GM21576 (cell line): Measurements from ENCODE around the gene ZNF862.

Experiments
- ATAC-seq: cut with Tn5 transposase; IDR thresholded peaks from one replicate; pipeline ENCODE4 v1.9.1; 2021; ENCODE audit warnings: mild to moderate bottlenecking, moderate library complexity; ENCODE audit not compliant: unreplicated experiment

Gene ZNF862

DNA sequence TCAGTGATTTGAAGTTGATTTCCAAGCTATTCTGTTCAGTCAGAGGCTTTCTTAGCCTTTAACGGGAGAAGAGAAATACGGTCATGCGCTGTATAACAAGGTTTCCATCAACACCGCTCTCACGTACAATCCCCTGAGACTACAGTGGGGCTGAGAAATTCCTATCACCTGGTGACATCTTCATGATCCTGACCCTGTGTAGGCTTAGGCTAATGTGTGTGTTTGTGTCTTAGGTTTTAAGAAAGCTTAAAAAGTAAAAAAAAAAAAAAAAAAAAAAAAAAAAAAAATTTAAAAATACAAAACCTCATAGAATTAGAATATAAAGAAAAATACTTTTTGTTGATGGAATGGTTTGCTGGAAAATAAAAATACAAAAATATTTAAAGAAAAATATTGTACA is 1.8 kb downstream of the ZNF862 start:
- ATAC-seq, result no peak

DNA sequence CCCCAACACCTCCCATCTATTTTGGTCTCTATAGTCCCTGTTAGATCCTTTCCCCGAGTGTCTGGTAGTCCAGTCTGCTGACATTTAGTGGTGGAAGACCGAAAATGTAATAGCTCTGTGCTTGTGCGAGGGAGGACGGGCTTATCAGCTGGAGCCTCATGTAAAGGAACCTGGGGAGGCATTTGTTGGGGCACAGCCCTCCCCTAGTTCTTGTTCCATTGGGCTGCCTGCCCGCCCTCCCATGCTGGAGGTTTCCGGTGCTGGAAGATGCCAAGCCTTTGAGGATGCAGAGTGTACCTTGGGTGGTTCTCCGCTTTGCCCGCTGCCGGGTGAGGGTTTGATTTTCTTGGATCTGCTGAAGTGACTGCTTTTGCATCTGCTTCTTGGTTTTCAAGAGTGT is 5.4 kb downstream of the ZNF862 start:
- ATAC-seq, result no peak

DNA sequence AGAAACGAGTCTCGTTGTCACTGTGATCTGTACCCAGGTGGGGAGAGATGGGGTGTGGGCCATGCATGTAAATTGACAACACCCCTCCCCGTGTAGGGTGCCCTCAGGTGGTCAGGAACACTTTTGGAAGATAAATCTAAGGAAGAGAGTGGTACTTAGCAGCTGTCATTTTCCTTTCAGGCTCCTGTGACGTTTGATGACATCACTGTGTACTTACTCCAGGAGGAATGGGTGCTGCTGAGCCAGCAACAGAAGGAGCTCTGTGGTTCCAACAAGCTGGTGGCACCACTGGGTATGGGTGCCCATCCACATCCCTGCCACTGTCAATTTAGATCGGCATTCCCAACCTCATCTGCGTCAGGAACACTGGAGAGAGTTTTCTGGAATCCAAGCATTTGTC is 6.3 kb downstream of the ZNF862 start:
- no peak for ATAC-seq

DNA sequence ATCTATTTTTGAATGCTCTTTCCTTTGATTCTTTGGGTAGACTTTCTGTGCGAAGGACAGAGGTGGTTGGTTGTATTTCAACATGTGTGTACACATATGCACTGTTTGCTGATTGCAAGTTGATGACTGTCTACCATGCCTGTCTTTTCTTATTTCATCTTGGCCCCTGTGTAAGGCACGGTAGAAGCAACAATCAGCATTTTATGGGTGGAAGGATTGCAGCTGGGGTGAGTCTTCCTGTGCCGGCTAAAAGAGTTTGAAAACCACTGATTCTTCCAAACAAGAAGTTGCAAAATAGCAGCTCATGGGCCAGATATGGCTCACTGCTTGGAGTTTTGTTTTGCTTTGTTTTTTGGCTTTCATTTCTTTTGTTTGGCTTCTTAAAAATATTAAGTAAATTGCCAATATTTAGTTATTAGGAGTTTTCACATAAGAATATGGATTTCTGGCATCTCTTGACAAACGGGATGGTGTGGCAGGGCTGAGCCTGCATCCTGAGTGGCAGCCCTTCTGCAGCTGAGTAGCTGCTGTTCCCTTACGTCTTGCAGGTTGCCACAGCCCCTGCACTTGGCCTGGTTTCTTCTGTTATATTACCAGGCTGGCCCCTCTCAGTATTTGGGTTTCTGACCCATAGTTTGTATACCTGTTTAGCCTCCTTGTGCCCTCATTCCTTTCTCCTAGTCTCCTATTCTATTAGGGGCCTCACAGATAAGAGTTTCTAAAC is 7.2 kb downstream of the ZNF862 start:
- no peak for ATAC-seq

DNA sequence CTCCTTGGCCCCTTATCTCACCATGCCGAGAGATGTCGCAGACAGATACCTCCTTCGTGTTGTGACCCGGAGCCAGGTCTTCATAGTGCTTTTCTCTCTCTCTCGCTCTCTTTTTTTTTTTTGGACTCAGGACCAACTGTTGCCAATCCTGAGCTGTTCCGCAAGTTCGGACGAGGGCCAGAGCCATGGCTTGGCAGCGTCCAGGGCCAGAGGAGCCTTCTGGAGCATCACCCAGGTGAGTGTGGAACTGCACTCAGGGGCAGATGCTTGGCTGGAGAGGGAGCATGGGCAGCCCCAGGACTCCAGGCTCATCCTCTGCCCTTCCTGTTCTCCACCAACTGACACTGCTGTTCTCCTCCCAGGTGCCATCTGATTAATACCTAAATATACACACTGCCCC is 7.8 kb downstream of the ZNF862 start:
- no peak for ATAC-seq

DNA sequence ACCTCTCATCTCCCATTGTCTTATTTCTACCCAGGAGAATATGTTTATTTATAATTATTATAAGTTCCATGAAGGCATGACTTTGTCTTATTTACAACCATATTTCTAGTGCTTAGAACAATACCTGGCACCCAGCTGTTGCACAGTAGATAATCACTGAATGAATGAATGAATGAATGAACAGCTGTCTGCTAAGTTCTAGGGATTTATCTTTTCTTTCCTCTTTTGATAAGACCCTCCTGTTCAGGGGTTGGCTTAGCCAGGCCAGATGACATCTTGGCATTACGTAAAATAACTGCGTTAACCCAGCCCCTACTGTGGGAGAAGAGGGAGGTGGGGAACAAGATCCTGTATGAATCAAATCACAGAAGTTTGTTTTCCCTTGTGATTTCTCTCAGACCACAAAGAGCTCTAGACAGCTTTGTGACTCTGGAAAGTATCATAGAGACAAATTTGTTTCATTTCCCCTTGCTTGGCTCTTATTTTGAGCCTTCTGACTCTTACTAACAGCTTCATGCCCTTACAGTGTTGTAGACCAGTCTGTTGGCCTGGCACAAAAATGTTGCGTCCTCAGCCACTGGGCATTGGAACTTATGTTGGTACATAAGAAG is 8.4 kb downstream of the ZNF862 start:
- ATAC-seq, result peak; percentile 92

DNA sequence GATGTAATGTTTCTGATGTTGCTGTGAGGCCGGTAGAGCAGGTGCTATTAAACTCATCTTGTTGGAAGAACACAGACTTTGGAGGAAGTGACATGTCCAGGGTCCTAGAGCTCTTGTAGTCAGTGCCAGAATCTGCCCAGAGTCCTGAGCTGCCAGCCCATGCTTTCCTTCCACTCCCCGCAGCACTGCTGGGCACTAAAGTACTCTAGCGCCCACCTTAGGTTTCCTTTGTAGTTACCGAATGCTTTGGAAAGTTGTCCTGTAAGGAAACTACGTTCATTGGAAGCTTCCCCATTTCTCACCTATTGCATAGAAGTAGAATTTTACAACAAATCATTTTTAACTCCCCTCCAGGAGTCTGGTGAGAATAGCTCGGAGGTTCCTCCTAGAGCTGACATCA is 11.0 kb downstream of the ZNF862 start:
- ATAC-seq, result no peak

DNA sequence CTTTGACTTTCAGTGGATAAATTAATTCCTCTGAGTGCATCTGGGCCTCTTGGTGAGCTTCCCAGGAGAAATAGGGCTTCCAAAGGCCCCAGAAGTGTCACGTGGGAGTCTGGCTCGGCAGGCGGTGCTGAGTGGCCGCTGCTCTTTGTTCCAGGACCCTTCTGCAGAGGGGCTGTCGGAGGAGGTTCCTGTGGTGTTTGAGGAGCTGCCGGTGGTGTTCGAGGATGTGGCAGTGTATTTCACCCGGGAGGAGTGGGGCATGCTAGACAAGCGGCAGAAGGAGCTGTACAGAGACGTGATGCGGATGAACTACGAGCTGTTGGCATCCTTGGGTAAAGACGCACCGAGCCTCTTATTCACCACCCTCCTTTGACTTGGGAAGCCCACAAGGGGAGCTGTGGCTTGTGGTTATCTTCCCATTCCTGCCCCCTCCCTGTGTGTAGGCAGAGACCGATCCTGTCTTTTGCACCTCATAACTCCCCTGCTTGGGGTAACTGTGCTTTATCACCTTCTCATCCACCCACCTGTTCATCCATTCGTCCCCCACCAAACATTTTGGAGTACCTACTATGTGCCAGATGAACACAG is 11.9 kb downstream of the ZNF862 start:
- no peak for ATAC-seq

DNA sequence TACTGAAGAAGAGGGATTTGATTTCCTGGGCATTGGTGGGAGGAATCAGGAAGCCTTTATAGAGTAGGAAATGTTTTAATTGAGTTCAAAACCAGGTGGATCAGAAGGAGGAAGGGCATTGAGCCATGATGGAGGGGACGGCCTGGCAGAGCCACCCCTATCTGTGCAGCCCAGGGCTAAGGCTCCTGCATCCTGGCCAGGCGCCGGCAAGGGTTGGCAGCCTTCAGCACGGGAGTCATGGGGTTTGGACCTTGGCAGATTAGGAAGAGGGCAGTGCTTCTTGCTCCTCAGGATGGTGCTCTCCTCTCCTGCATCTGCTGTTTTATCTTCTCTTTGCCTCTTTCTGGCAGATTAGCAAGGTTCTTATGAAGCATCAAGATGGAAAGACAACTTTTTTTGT is 12.5 kb downstream of the ZNF862 start:
- ATAC-seq, result no peak

DNA sequence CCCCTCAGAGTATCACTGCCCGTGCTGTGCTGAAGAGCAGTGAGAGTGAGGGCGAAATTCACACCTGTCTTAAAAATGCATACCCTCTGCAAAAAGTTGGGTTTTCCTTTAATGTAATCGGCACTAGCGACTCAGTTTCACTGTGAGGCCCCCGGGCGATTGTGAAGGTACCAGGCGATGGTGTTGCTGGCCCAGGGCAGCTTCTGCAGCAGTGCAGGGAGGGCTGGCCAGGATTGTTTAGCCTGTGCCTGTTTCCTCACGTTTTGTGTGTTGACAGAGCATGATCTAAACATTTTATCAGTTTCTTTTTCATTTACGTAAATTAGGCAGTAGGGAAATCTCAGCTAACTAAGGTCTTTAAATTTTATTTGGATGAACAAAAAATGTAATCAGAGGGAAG is 13.3 kb downstream of the ZNF862 start:
- no peak for ATAC-seq

DNA sequence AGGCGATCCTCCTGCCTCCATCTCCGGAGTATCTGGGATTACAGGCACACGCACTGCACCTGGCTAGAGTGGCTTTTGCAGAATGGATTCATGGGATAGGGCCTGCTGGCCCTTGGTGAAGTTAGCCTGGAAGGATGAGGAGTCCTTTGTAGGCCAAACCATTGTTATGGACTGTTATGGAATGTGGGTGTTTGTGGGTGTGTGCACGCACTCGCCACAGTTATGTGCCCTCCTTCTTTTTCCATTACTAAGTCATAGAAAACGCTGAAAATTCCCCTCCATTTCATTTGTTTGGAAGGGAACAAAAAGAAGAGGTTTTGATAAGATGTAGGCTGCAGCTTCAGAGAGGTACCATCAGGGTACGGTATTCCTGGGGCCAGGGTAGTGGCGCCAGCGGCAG is 15.0 kb downstream of the ZNF862 start:
- no peak for ATAC-seq

DNA sequence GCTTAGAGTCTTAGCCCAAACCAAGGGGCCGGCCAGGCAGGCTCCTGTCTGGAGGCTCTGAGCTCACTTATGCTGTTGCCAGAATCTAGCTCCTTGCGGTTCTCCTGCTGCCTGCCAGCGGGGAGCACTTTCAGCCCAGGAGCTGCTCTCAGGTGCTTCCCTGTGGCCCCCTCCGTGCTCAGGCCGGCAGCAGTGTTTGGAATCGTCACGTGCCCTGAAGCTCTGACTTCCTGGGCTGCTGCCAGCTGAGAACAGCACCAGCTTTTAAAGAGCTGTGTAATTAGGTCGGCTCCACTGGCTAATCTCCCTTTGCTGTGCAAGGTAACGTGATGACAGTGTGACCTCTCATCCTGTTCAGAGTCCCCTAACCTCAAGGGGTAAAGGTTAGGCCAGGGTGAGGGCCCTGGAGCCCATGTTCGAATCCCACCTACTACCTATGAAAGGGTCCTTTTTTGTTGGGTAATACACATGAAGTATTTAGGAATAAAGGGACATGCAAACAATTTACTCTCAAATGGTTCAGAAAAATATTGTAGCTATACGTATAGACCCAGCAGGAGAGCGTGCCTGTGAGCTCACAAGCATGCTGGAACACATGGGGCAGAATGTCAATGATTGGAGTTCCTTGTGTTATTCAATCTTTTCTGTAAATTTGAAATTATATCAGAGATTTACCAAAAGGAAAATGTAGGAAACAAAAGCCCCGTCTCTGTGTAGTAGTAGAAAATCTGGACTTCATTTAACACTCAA is 16.6 kb downstream of the ZNF862 start:
- no peak for ATAC-seq

DNA sequence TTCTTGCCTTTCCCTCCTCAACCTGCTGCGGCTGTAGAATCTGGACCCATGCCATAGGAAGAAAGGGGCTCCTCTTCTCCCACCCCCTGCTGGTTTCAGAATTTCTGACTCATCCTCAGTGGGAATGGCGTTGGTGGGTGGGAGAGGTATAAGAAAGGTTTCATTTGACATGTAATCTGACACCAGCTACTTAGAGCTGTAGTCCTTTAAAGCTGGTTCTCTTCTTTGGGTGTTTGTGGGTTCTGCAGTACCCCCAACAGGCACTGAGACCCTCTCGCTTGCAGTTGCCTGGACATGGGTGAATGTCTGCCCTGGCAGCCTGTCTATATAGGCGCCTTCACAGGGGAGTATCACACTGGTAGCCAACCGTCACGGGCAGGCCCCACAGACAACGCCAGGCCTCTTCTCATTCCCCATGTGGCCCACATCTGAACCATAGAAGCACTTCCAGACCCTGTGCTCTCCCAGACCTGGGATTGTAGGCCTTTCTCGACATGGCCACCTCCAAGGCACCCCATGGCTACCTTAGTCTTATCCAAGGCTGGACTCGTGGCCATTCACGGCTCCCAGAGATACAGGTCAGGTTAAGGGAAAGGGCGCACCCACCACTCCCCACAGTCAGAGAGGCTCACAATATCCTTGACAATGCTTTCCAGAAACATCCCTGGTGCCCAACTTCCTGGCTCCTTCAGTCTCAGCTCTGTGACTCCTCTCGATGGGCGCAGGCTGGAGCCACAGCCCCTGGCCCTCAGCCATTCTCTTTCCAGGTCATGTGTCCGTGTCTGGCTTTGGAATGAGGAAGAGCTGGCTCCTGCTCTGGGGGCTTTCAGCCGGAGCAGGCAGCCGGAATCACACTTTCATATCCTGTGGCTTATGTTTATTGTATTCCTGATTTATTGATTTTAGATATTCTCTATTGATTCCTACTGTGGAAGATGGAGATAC is 17.5 kb downstream of the ZNF862 start:
- ATAC-seq, result no peak

DNA sequence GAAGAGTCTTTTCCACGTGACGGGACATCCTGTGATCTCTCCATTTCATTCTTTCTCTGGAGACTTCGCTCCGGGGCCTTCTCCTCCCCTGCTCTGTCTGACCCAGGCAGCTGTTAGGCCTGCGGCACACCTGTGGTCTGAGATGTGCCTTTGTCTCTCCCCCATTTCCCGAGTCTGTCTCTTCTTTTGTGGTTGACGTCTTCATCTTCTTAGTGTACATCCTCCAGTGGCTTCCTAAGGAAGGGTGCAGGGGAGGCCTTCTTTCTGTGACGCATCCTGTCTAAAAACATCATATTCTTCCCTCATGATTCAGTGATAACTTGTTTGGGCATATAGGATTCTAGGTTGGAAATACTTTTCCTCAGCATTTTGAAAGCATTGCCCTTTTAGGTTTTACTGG is 18.4 kb downstream of the ZNF862 start:
- no peak for ATAC-seq

DNA sequence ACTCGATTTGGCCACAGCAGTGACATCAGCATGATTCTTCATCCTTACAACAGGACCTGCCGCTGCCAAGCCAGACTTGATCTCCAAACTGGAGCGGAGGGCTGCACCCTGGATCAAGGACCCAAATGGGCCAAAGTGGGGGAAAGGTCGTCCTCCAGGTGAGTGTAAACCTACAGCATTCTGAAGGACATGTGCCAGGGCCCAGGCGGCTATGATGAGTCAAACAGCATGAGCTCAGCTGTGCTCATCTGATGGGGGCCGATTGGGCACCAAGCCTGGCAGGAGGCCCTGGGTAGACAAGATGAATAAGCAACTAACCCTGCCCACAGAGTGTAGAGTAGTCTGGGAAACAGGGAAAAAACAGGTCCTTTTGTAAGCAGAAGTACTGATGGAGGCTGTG is 21.2 kb downstream of the ZNF862 start:
- ATAC-seq, result no peak

DNA sequence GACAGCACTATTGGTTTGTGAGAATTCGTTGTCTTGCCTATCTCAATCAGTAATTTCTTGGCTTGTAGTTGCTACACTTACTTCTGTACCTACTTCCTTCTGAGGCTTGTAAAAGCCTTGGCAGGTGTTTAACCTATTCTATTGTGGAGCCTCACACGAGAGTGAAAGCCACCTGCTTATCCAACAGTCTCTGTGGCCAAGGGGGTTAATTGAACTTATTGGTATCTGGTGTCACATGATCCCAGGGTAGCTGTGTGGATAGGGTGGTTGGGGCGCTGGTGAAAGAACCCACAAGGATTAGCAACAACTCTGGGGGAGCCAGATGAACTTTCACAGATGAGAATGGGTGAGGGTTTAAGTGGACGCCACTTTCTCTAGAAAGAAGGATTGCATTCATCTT is 21.7 kb downstream of the ZNF862 start:
- no peak for ATAC-seq

DNA sequence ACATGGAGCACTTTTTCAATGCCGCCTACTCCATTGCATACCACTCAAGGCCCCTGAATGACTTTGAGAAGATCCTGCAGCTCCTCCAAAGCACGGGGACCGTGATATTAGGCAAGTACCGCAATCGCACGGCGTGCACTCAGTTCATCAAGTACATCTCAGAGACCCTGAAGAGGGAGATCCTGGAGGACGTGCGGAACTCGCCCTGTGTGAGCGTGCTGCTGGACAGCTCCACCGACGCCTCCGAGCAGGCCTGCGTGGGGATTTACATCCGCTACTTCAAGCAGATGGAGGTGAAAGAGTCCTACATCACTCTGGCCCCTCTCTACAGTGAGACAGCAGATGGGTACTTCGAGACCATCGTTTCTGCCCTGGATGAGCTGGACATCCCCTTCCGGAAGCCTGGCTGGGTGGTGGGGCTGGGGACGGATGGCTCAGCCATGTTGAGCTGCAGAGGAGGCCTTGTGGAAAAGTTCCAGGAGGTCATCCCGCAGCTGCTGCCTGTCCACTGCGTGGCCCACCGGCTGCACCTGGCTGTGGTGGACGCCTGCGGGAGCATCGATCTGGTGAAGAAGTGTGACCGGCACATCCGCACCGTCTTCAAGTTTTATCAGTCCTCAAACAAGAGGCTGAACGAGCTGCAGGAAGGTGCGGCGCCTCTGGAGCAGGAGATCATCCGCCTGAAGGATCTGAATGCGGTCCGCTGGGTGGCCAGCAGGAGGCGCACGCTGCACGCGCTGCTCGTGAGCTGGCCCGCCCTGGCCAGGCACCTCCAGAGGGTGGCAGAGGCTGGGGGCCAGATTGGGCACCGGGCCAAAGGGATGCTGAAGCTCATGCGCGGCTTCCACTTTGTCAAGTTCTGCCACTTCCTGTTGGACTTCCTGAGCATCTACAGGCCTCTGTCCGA is 22.9 kb downstream of the ZNF862 start:
- no peak for ATAC-seq

DNA sequence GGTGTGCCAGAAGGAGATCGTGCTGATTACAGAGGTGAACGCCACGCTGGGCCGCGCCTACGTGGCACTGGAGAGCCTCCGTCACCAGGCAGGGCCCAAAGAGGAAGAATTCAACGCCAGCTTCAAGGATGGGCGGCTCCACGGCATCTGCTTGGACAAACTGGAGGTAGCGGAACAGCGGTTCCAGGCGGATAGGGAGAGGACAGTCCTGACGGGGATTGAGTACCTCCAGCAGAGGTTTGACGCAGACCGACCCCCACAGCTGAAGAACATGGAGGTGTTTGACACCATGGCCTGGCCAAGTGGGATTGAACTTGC is 23.5 kb downstream of the ZNF862 start:
- no peak for ATAC-seq

DNA sequence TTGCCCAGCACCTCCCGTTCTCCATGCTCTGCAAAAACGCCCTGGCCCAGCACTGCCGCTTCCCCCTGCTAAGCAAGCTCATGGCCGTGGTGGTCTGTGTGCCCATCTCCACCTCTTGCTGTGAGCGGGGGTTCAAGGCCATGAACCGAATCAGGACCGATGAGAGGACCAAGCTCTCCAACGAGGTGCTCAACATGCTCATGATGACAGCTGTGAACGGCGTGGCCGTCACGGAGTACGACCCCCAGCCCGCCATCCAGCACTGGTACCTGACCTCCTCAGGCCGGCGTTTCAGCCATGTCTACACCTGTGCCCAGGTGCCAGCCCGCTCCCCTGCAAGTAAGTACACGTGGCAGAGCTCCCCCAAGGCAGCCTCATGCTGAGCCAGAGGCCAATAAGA is 24.0 kb downstream of the ZNF862 start:
- no peak for ATAC-seq

DNA sequence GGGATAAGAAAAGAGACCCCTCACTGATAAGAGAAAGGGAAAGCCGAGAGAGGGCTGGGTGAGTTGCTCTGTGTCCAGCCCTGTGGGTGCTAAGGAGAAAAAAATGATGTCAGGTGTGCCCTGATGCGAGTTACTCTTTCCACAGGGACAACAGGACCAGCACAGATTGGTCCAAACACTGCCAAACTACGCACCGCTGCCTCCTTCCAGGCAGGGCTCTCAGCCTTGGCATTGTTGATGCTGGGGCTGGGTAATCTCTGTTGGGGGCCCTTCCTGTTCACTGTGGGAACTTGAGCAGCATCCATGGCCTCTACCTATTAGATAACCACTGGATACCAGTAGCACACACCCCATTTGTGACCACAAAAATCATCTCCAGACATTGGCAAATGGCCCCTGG is 25.3 kb downstream of the ZNF862 start:
- ATAC-seq, result no peak
